NCI-H526 (cell line): Measurements from ENCODE around the gene OSCP1.
A peak's percentile ranks its signal among the peaks of the same experiment; 100 is the strongest.

ENCODE experiments used
- DNase-seq, 2 experiments: peaks; one replicate each; lab custom pipeline; 2025; lab: John Stamatoyannopoulos, UW

Gene OSCP1

DNA sequence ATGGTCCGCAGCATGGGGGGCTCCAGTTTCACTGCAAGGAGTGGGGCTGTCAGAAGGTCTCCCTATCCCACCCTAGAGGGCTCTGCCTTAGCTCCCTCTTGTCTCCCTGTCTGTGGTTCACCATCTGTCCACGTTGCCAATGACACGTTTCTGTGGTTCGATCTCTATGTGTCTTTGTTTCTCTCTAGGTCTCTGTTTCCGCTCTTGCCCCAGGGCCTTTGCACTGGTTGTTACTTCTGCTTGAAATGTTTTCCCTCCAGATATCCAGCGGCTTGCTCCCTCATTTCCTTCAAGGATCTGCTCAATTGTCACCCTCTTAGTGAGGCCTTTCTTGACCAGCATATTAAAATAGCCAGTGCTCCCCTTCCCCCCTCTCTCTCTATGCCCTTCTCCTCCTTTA is 22.4 kb upstream of the OSCP1 start:
- DNase-seq: peak in 1 of 2 experiments; percentile 63

GRCh38 chr1:36471830-36472641 is 21.8 kb upstream of the OSCP1 start:
- peak; percentile 100 for DNase-seq

DNA sequence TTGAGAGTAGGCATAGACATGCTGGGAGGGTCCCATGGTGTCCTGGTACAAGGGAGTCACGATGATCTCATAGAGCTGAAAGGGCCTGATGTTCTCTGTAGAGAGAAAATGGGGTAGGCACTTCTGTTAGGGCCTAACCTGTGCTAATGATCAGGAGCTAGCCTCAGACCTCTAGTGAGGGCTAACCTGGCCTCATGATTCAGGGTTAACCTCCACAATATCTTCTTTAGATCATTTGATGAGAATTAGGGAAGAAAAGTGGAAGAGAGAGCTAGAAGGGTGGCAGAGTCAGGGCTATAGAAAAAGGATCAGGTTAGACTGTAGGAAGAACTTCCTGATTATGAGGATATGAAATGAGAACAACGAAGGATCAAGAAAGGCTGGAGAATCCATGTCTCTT is 18.9 kb upstream of the OSCP1 start:
- DNase-seq: no peak

- no peak for DNase-seq
Observed at GRCh38 chr1:36467700-36468455, 17.6 kb upstream of the OSCP1 start.

DNA sequence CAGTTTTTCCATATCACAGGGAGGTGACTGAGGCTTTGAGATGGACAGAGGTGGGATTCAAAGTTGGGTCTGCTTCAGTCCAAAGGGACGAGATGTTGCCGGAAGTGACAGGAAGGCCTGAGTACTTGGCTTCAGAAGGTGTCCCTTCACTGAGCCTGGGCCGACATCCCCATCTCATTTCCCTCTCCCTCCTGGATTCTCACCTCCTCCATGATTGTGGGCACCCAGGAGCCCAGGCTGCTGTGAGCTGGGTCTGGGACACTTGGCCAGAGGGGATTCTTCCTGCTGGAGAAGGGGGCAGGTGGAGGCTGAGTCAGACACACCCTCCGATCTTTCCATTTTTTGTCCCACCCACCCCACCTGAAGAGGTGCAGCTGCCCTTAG is 16.8 kb upstream of the OSCP1 start:
- no peak for DNase-seq

DNA sequence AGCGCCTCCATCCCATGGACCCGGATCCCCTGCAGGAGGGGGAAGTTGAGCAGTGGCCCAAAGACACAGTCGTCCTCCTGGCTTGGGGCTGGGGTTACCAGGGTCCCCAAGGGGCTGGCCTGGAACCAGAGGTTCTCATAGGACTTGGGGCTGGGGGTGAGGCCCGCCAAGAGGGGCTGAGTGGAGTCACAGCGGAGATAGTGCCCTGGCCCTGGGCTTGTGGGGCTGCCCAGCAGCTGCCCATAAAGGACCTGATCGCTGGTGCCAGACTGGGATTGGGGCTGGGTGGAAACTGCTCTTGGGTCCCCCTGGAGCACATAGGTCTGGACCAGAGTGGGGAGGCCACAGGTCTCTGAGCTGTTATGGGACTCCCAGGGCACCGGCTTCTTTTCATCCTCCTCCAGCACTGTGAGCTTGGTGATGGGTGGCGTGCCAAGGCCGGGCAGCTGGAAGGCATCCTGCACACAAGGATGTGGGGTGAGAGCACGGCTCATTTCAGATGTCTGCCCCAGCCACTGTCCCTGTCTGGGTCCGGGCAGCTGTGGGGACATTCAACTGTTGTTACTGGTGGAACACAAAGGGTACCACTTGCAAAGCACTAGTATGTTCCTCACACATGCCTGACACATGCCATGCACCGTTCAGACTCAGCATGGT is 16.2 kb upstream of the OSCP1 start:
- no peak for DNase-seq

GRCh38 chr1:36465731-36466369 is 15.6 kb upstream of the OSCP1 start:
- peak in 1 of 2 experiments; percentile 21 for DNase-seq

- DNase-seq: peak in 1 of 2 experiments; percentile 75
Observed at GRCh38 chr1:36464605-36465393, 14.5 kb upstream of the OSCP1 start.

DNA sequence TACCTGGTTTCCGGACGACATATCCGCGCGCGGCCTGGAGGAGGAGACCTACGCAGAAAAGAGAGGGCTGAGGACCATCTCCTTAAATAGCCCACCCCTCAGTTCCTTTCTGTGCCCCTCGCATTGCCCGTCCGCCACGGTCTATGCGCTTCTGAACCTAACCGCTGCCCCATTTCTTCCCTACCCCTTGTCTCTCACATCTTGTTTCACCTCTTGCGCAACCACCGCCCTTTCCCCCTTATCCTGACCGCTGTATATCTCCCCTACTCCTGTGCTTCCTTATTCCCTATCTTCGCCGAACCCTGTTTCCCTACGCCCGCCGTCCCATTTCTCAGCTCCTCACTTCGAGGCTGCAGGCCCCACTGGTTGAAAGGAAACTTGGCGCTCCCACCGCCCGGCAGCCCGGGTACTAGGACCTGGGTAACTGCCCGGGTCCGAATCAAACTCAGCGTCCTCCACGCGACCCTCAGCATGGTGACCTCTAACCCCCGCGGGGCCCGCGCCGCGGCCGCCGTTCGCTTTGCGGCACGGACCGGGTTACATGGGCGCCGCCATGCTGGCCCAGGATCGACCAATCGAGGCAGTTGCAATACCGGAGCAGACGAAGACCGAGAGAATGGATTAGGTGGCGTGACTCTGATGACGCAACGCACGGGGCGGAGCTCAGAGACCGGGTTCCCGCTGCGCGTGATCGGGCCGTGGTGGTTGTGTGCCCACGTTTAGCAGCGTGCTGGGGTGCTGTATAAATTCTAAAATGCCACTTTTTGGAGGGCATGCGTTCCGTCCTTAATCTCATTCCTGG is 13.8 kb upstream of the OSCP1 start, which contains the start of gene MRPS15:
Gene MRPS15, minus strand, starts transcription at position 582 of the 802 bp plus-strand sequence. Its CDS starts 109 bp downstream, at position 473.
- DNase-seq: peak; percentile 94 to 99

- peak in 1 of 2 experiments; percentile 57 for DNase-seq
Observed at GRCh38 chr1:36463463-36463802, 13.2 kb upstream of the OSCP1 start.

DNA sequence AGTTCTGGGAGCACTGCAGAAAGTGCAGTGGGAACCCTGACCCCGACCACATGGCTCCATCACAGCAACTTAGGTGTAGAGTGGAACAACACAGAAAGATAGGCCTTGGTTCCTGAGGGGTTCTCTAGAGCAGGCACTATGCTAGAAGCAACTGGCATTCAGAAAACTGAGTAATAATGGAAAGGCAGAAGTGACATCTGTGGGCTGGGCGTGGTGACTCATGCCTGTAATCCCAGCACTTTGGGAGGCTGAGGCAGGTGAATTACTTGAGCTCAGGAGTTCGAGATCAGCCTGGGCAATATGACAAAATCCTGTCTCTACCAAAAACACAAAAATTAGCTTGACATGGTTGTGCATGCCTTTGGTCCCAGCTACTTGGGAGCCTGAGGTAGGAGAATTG is 8.7 kb upstream of the OSCP1 start:
- DNase-seq: no peak

DNA sequence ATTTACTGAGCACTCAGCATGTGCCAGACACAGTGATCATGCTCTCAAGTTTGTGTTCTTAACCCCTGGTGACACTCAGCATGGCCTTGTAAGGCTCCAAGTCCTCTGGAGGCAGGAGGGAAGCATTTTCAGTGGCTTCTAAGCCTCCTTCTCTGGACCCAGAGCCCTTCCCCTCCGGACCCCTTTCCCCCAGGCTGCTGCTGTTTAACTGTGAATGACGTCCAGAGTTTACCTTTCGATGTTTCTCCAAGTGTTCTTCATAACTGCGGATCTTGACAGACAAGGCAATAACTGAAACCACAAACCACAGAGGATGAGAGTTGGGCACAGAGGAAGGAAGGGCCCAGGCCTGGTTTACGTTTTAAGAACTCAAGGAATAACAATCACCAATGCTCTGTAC is 7.4 kb upstream of the OSCP1 start:
- no peak for DNase-seq

GRCh38 chr1:36456391-36456928 is 6.2 kb upstream of the OSCP1 start:
- no peak for DNase-seq

DNA sequence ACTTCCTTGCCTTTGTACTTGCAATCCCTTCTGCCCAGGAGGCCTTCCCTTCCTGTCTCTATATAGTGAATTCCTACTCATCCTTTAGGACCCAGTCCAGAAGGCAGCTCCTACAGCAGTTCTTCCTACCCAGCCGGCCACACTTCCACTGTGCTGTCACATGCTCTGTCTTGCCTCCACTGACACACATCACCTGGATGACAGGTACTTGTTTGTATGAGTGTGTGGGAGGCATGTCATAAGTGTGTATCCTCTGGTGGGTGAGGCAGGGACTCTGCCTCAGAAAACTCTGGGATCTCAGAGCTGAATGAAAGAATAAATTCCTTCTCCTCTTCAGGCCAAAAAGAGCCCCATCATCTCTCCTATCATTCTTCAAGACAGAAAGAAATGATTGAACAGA is 5.1 kb upstream of the OSCP1 start:
- DNase-seq: no peak

GRCh38 chr1:36453600-36454388 is 3.5 kb upstream of the OSCP1 start:
- no peak for DNase-seq

- DNase-seq: no peak
Observed at GRCh38 chr1:36453051-36453450, 2.8 kb upstream of the OSCP1 start.

DNA sequence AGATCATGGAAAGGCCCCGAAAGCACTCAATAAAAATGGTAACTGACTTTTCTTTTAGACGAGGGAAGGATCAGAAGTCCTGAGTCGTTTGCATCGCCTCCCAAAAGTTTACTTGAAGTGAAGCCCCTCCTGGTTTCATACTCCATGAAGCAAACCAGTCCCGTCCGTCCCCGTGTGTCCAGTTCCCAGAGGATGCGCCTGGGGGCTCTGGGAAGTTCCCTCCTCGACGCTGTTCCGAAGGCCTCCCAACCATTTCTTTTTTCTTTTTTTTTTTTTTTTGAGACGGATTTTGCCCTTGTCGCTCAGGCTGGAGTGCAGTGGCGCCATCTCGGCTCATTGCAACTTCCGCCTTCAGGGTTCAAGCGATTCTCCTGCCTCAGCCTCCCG is 661 bp upstream of the OSCP1 start:
- no peak for DNase-seq

GRCh38 chr1:36448530-36449056 is 1.7 kb downstream of the OSCP1 start:
- DNase-seq: peak; percentile 42 to 59

- DNase-seq: no peak
Observed at GRCh38 chr1:36447450-36447849, 2.8 kb downstream of the OSCP1 start.
